NCI-H1105 (cell line): ENCODE results near the gene DUSP3.
"Not testable (repeated sequence)": the region's sequence is repeated elsewhere in the genome, so short reads cannot be mapped to it uniquely, and the experiment has no call there.

Source experiments
- DNase-seq: peaks from one replicate; lab custom pipeline; 2025; lab: John Stamatoyannopoulos, UW

Gene DUSP3

GRCh38 chr17:43800736-43801135 lies 22.0 kb upstream of the DUSP3 start:
- no peak for DNase-seq

- no peak for DNase-seq
Measured at GRCh38 chr17:43799047-43799446, 20.3 kb upstream of the DUSP3 start.

- DNase-seq, result not testable (repeated sequence)
Measured at GRCh38 chr17:43798024-43798423, 19.2 kb upstream of the DUSP3 start.

GRCh38 chr17:43792668-43793067 lies 13.9 kb upstream of the DUSP3 start:
- not testable (repeated sequence) for DNase-seq

- DNase-seq, result peak; percentile 60
Measured at GRCh38 chr17:43791589-43791988, 12.8 kb upstream of the DUSP3 start.

GRCh38 chr17:43790311-43790940 lies 11.6 kb upstream of the DUSP3 start:
- DNase-seq, result no peak

GRCh38 chr17:43789482-43789881 lies 10.7 kb upstream of the DUSP3 start:
- DNase-seq, result no peak

- DNase-seq, result no peak
Measured at GRCh38 chr17:43788540-43788939, 9.8 kb upstream of the DUSP3 start.

- no peak for DNase-seq
Measured at GRCh38 chr17:43787728-43788127, 9.0 kb upstream of the DUSP3 start.

GRCh38 chr17:43784628-43785101 lies 5.9 kb upstream of the DUSP3 start:
- no peak for DNase-seq

GRCh38 chr17:43784068-43784467 lies 5.3 kb upstream of the DUSP3 start:
- no peak for DNase-seq

GRCh38 chr17:43782913-43783680 lies 4.3 kb upstream of the DUSP3 start:
- no peak for DNase-seq

GRCh38 chr17:43780135-43780534 lies 1.4 kb upstream of the DUSP3 start, which contains the start of gene CFAP97D1:
CFAP97D1 (plus strand) TSS chr17:43780435; CDS start chr17:43780463, 28 bp downstream.
- no peak for DNase-seq

- peak; percentile 5 for DNase-seq
Measured at GRCh38 chr17:43779145-43780125, 658 bp upstream of the DUSP3 start.

- DNase-seq, result no peak
Measured at GRCh38 chr17:43774304-43775250, 4.2 kb downstream of the DUSP3 start.

GRCh38 chr17:43772877-43773648 lies 5.7 kb downstream of the DUSP3 start:
- DNase-seq, result no peak

- DNase-seq, result no peak
Measured at GRCh38 chr17:43771463-43771862, 7.3 kb downstream of the DUSP3 start.

GRCh38 chr17:43770957-43771356 lies 7.8 kb downstream of the DUSP3 start:
- DNase-seq, result no peak

- DNase-seq, result no peak
Measured at GRCh38 chr17:43769859-43770258, 8.9 kb downstream of the DUSP3 start.

- DNase-seq, result no peak
Measured at GRCh38 chr17:43769426-43769825, 9.4 kb downstream of the DUSP3 start.
